H1 (cell line): ENCODE data around the gene DHRS2. TPM values are rescaled to one million over a fixed set of nuclear protein-coding genes. Genes with fewer than 3 reads are reported as not detected.

Experiments used
- ASH2L ChIP-seq: fragments of 200-600, 300-600 bp; sonication (generic); IDR thresholded peaks from one replicate; pipeline ENCODE4 v1.7.1; 2017; ENCODE audit warnings: low read length
- CBX5 ChIP-seq: fragments of 300-800, 300-1000 bp; sonication (generic); IDR thresholded peaks from 2 replicates; pipeline ENCODE4 v1.7.1; 2016; ENCODE audit warnings: antibody characterized with exemption, low read length, low read depth
- CHD1 ChIP-seq: IDR thresholded peaks from 2 replicates; pipeline ENCODE4 v1.6.1; 2012; ENCODE audit warnings: low read depth, low read length, improper control_type of control experiment
- CTCF ChIP-seq, 3 experiments: IDR thresholded peaks; 1 replicate in 2 of 3; 2 replicates in 1 of 3; pipeline versions ENCODE4 v1.5.1 to v1.6.1; 2011; ENCODE audit warnings: low read length in 3 of 3, mild to moderate bottlenecking in 3 of 3, inconsistent platforms in 2 of 3, low read depth in 1 of 3, moderate library complexity in 1 of 3; ENCODE audit not compliant: insufficient read depth in 1 of 3; ENCODE audit errors: control extremely low read depth in 1 of 3
- MAFK ChIP-seq: IDR thresholded peaks from 2 replicates; pipeline ENCODE4 v1.6.1; 2012; ENCODE audit warnings: low read depth, mild to moderate bottlenecking, improper control_type of control experiment, low read length
- TAF1 ChIP-seq: IDR thresholded peaks from 2 replicates; pipeline ENCODE4 v1.6.1; 2011; ENCODE audit warnings: mild to moderate bottlenecking, low read depth, low read length
- TCF12 ChIP-seq: IDR thresholded peaks from 2 replicates; pipeline ENCODE4 v1.6.1; 2011; ENCODE audit warnings: low read depth, mild to moderate bottlenecking, low read length
- polyA plus RNA-seq, 7 experiments: library from polyadenylated mRNA; depleted of rRNA in 3 of 7; stranded (reverse) in 5 of 7; unstranded in 2 of 7; fragments of >200 nt in 5 of 7; fragments of 200-250 nt in 2 of 7; gene quantifications; 1 replicate in 5 of 7; 2 replicates in 1 of 7; 4 replicates in 1 of 7; pipeline versions ENCODE4 v1.2.1 to v1.2.3, GENCODE V29; 2011 to 2013; ENCODE audit warnings: missing spikeins in 2 of 7, mixed read lengths in 2 of 7
- total RNA-seq: library from RNA; stranded (reverse); fragmentation: NEBNext Ultra II Directional; extraction: Animal tissue kit (Norgen Biotek cat#: 25700); gene quantifications from 2 replicates; pipeline ENCODE4 v1.2.1, GENCODE V29; 2021

Gene DHRS2
- total and polyA plus RNA-seq, 2 of the 8 experiments (the other 6 are each of a cell fraction or from before 2014, with no cell fraction given) = 1.1 to 3.5 TPM

GRCh38 chr14:23675906-23676305 is 39.7 kb downstream of the DHRS2 start (continued):
- TF ChIP-seq CBX5 (no peak), MAFK (no peak), CTCF (IDR thresholded peaks at IDR 0.05; ENCODE audit: control extremely low read depth in 1 of 3, insufficient read depth in 1 of 3, low read depth in 1 of 3, low read length in 3 of 3) (no peak), TCF12 (no peak), CHD1 (no peak), TAF1 (no peak), ASH2L (no peak)
